K562 (cell line): ENCODE data around the gene PPFIA3.
"Not testable (repeated sequence)": the region's sequence is repeated elsewhere in the genome, so short reads cannot be mapped to it uniquely, and the experiment has no call there.

ENCODE experiments used
- ARHGAP35 ChIP-seq: fragments of 450-650 bp; IDR thresholded peaks from 2 replicates; pipeline ENCODE4 v1.6.1; 2018; ENCODE audit not compliant: partially characterized antibody
- EZH2 ChIP-seq: IDR thresholded peaks from 2 replicates; pipeline ENCODE4 v1.6.1; 2012; ENCODE audit warnings: low read depth, mild to moderate bottlenecking, inconsistent platforms, low read length, borderline replicate concordance
- PTBP1 ChIP-seq: fragments of 200-400 bp; formaldehyde crosslinking; IDR thresholded peaks from 2 replicates; pipeline ENCODE4 v1.6.1; 2017; ENCODE audit warnings: low read depth, low read length
- RCOR1 ChIP-seq, 2 experiments: IDR thresholded peaks; 2 replicates each; pipeline ENCODE4 v1.6.1; 2012; ENCODE audit warnings: low read depth in 2 of 2, low read length in 2 of 2, borderline replicate concordance in 1 of 2, improper control_type of control experiment in 1 of 2
- SIX5 ChIP-seq, 2 experiments: IDR thresholded peaks; 2 replicates each; pipeline ENCODE4 v1.6.1; 2011; ENCODE audit warnings: low read length in 2 of 2, borderline replicate concordance in 1 of 2, low read depth in 1 of 2, mild to moderate bottlenecking in 1 of 2, moderate library complexity in 1 of 2; ENCODE audit not compliant: insufficient read depth in 1 of 2

DNA sequence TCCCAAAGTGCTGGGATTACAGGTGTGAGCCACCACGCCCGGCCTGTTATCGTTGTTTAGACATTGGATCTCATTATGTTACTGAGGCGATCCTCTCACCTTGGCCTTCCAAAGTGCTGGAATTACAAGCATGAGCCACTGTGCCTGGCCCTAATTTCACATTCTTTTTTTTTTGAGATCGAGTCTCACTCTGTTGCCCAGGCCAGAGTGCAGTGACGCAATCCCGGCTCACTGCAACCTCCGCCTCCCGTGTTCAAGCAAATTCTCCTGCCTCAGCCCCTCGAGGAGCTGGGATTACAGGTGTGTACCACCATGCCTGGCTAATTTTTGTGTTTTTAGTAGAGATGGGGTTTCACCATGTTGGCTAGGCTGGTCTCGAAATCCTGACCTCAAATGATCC, 3.9 kb downstream of the PPFIA3 start:
- not testable (repeated sequence) for TF ChIP-seq EZH2; PTBP1; ARHGAP35; SIX5 (IDR thresholded peaks at IDR 0.05; ENCODE audit: borderline replicate concordance in 1 of 2, insufficient read depth in 1 of 2, low read depth in 1 of 2, low read length in 2 of 2); RCOR1 (IDR thresholded peaks at IDR 0.05; ENCODE audit: borderline replicate concordance in 1 of 2, low read depth in 2 of 2, low read length in 2 of 2)
